Gastroesophageal sphincter (tissue), 4 donors: ENCODE data around the gene CHP2. TPM values are rescaled to one million over a fixed set of nuclear protein-coding genes. Genes with fewer than 3 reads are reported as not detected.

Experiments used
- ATAC-seq: fragments of 150-250 bp; one replicate; pipeline ENCODE4 v1.9.1; 2016; ENCODE audit warnings: mild to moderate bottlenecking, moderate library complexity
- H3K27ac ChIP-seq, 4 donors: fragments of 200-600 bp; sonication (generic) in 3 of 4; 1 replicate in 3 of 4; 2 replicates in 1 of 4; pipeline ENCODE4 v1.5.1; 2016 to 2019
- H3K27me3 ChIP-seq: fragments of 200-600 bp; sonication (generic); one replicate; pipeline ENCODE4 v1.5.1; 2019
- H3K36me3 ChIP-seq, 2 donors: fragments of 200-600 bp; sonication (generic); one replicate each; pipeline ENCODE4 v1.5.1; 2019; ENCODE audit warnings: control low read depth in 1 of 2
- H3K4me1 ChIP-seq, 3 donors: fragments of 200-600 bp; sonication (generic); 1 replicate in 2 of 3; 2 replicates in 1 of 3; pipeline ENCODE4 v1.5.1; 2016 to 2019; ENCODE audit warnings: control low read depth in 2 of 3
- H3K4me3 ChIP-seq, 2 donors: fragments of 200-600 bp; sonication (generic); one replicate each; pipeline ENCODE4 v1.5.1; 2019; ENCODE audit warnings: mild to moderate bottlenecking in 1 of 2, moderate library complexity in 1 of 2
- H3K9me3 ChIP-seq, 3 donors: fragments of 200-600 bp; sonication (generic); one replicate each; pipeline ENCODE4 v1.5.1; 2017 to 2019; ENCODE audit warnings: control low read depth in 2 of 3
- CTCF ChIP-seq, 4 experiments: fragments of 200-600 bp in 2 of 4; fragments of 450-650 bp in 2 of 4; sonication (generic) in 1 of 4; IDR thresholded peaks; one replicate each; pipeline ENCODE4 v1.5.1; 2017 to 2019; ENCODE audit warnings: antibody characterized with exemption in 4 of 4, mild to moderate bottlenecking in 2 of 4, moderate library complexity in 2 of 4
- EP300 ChIP-seq: sonication (generic); formaldehyde crosslinking; IDR thresholded peaks from one replicate; pipeline ENCODE4 v1.6.1; 2017; ENCODE audit warnings: antibody characterized with exemption, mild to moderate bottlenecking
- POLR2A ChIP-seq, 2 donors: fragments of 450-650 bp; IDR thresholded peaks; one replicate each; pipeline ENCODE4 v1.6.1; 2017; ENCODE audit warnings: antibody characterized with exemption in 2 of 2, mild to moderate bottlenecking in 2 of 2, moderate library complexity in 1 of 2
- POLR2AphosphoS5 ChIP-seq: sonication (generic); formaldehyde crosslinking; IDR thresholded peaks from one replicate; pipeline ENCODE4 v1.6.1; 2017; ENCODE audit warnings: antibody characterized with exemption
- WGBS, 2 donors: methylation state at CpG; one replicate each; pipeline ENCODE4 v1.1.5; 2018; ENCODE audit warnings: low coverage in 1 of 2; 5-methylcytosine and 5-hydroxymethylcytosine counted together
- total RNA-seq, 4 donors: library from RNA; depleted of rRNA; stranded (reverse); fragments of >200 nt; gene quantifications; one replicate each; pipeline ENCODE4 v1.1.0, GENCODE V29; 2016

CHP2 gene
- total RNA-seq, 4 donors from 2014 or later: not detected

DNA sequence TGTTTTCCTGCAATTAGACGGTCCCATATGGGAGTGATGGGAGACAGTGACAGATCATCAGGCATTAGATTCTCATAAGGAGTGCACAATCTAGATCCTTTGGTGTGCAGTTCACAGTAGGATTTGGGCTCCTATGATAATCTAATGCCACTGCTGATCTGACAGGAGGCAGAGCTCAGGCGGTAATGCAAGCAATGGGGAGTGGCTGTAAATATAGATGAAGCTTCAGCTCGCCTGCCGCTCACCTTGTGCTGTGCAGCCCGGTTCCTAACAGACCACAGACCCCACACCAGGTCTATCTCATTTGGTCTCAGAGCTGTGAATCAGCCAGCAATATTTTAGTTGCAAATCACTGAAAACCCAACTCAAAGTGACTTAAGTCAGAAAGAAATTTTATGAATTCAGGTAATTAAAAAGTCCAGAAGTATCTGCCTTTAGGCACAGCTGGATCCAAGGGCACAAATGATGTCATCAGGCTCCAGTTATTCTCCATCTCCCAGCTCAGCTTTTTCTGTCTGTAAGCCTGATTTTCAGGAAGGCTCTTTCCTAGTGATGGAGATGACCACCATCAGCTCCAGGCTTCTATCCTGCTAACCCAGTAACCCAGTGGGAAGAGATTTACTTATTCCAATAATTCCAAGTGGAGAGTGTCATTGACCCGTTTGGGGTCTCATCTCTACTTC lies 3.3 kb downstream of the CHP2 start:
- ATAC-seq: no peak
- no peak overlapping the region for H3K4me3 ChIP-seq
- TF ChIP-seq CTCF (IDR thresholded peaks at IDR 0.05) (no peak), POLR2A (IDR thresholded peaks at IDR 0.05) (no peak), POLR2AphosphoS5 (no peak), EP300 (no peak)
- H3K27me3 ChIP-seq: peaks cover 79% of the 10 kb centered on the region
- H3K4me1 ChIP-seq: peaks cover 0 to 12% (median 8%) of the 10 kb centered on the region in 3 donors
- no peaks in the 10 kb centered on the region for H3K9me3 ChIP-seq
- 66 to 87% methylated on average over 5 of the region's 6 CpGs for WGBS, 2 donors
- H3K27ac ChIP-seq: no peak overlapping the region
- H3K36me3 ChIP-seq: no peaks in the 10 kb centered on the region

- no peaks in the 10 kb centered on the region for H3K36me3 ChIP-seq
- TF ChIP-seq POLR2A (IDR thresholded peaks at IDR 0.05) (no peak), EP300 (no peak), POLR2AphosphoS5 (no peak), CTCF (IDR thresholded peaks at IDR 0.05) (no peak)
- H3K4me1 ChIP-seq: no peaks in the 10 kb centered on the region
- peaks cover 0 to 5% (median 0%) of the 10 kb centered on the region in 3 donors for H3K9me3 ChIP-seq
- ATAC-seq: no peak
- no peak overlapping the region for H3K4me3 ChIP-seq
- H3K27me3 ChIP-seq: peaks cover 17% of the 10 kb centered on the region
- no peak overlapping the region for H3K27ac ChIP-seq
Observed at GRCh38 chr16:23765933-23766332, 11.1 kb downstream of the CHP2 start.

GRCh38 chr16:23768581-23768980 lies 13.8 kb downstream of the CHP2 start:
- TF ChIP-seq EP300: no peak
- TF ChIP-seq POLR2AphosphoS5: no peak
- TF ChIP-seq POLR2A (IDR thresholded peaks at IDR 0.05): no peak
- TF ChIP-seq CTCF (IDR thresholded peaks at IDR 0.05): no peak
- Histone ChIP-seq H3K27me3 (no peaks in the 10 kb centered on the region), H3K36me3 (no peaks in the 10 kb centered on the region), H3K27ac (no peak overlapping the region), H3K4me3 (no peak overlapping the region), H3K4me1 (no peaks in the 10 kb centered on the region), H3K9me3 (peaks cover 0 to 5% (median 0%) of the 10 kb centered on the region in 3 donors)
- no peak for ATAC-seq
- WGBS, 2 donors: 71 to 80% methylated on average over 1 to 2 of the region's 2 CpGs

GRCh38 chr16:23771027-23771426 lies 16.2 kb downstream of the CHP2 start:
- no peak for TF ChIP-seq POLR2A (IDR thresholded peaks at IDR 0.05)
- TF ChIP-seq EP300: no peak
- no peak for TF ChIP-seq CTCF (IDR thresholded peaks at IDR 0.05)
- TF ChIP-seq POLR2AphosphoS5: no peak
- H3K4me3 ChIP-seq: no peak overlapping the region
- H3K27ac ChIP-seq: no peak overlapping the region
- H3K27me3 ChIP-seq: no peaks in the 10 kb centered on the region
- ATAC-seq: no peak
- 53 to 86% methylated on average over 4 to 8 of the region's 8 CpGs for WGBS, 2 donors
- H3K9me3 ChIP-seq: peaks cover 0 to 3% (median 0%) of the 10 kb centered on the region in 3 donors
- no peaks in the 10 kb centered on the region for H3K4me1 ChIP-seq
- H3K36me3 ChIP-seq: no peaks in the 10 kb centered on the region

- H3K27me3 ChIP-seq: no peaks in the 10 kb centered on the region
- TF ChIP-seq CTCF (IDR thresholded peaks at IDR 0.05): no peak
- no peak for TF ChIP-seq POLR2A (IDR thresholded peaks at IDR 0.05)
- TF ChIP-seq POLR2AphosphoS5: no peak
- TF ChIP-seq EP300: no peak
- ATAC-seq: no peak
Observed at GRCh38 chr16:23771642-23772041, 16.8 kb downstream of the CHP2 start.

More at GRCh38 chr16:23771642-23772041, 16.8 kb downstream of the CHP2 start:
- H3K27ac ChIP-seq: no peak overlapping the region
- 37 to 50% methylated on average over 2 of the region's 2 CpGs for WGBS, 2 donors
- H3K36me3 ChIP-seq: no peaks in the 10 kb centered on the region
- H3K9me3 ChIP-seq: no peaks in the 10 kb centered on the region
- no peak overlapping the region for H3K4me3 ChIP-seq
- H3K4me1 ChIP-seq: no peaks in the 10 kb centered on the region
